OCI-LY1 (cell line): ENCODE results near the gene TET2.

Experiments used
- H2AFZ ChIP-seq: fragments of 200-600 bp; sonication (generic), shearing (Covaris generic); 2 replicates; pipeline ENCODE4 v1.6.0; 2014; ENCODE audit warnings: antibody characterized with exemption, mild to moderate bottlenecking, low read length
- H3F3A ChIP-seq: fragments of 200-600 bp; sonication (generic), shearing (Covaris generic); 2 replicates; pipeline ENCODE4 v1.6.0; 2014; ENCODE audit warnings: mild to moderate bottlenecking, antibody characterized with exemption, low read length, moderate library complexity; ENCODE audit not compliant: insufficient read depth
- H3K27ac ChIP-seq: fragments of 200-600 bp; sonication (generic); 2 replicates; pipeline ENCODE4 v1.5.1; 2014; ENCODE audit warnings: low read length, mixed run types, mild to moderate bottlenecking, low read depth; ENCODE audit not compliant: poor library complexity, severe bottlenecking
- H3K27me3 ChIP-seq: fragments of 200-600 bp; sonication (generic); 2 replicates; pipeline ENCODE4 v1.6.0; 2014; ENCODE audit warnings: antibody characterized with exemption, mild to moderate bottlenecking, low read length, moderate library complexity; ENCODE audit not compliant: insufficient read depth
- H3K36me3 ChIP-seq: fragments of 200-600 bp; sonication (generic); 2 replicates; pipeline ENCODE4 v1.6.1; 2014; ENCODE audit warnings: mild to moderate bottlenecking, antibody characterized with exemption, low read length, moderate library complexity, mixed read lengths; ENCODE audit not compliant: insufficient read depth
- H3K4me1 ChIP-seq: fragments of 200-600 bp; sonication (generic); 2 replicates; pipeline ENCODE4 v1.5.1; 2014; ENCODE audit warnings: mild to moderate bottlenecking, low read length, moderate library complexity; ENCODE audit not compliant: insufficient read depth, severe bottlenecking
- H3K4me2 ChIP-seq: fragments of 200-600 bp; sonication (generic), shearing (Covaris generic); 2 replicates; pipeline ENCODE4 v1.6.1; 2014; ENCODE audit warnings: low read length
- H3K4me3 ChIP-seq: fragments of 200-600 bp; sonication (generic); 2 replicates; pipeline ENCODE4 v1.5.1; 2014; ENCODE audit warnings: low read length, low read depth, mild to moderate bottlenecking, mixed read lengths; ENCODE audit not compliant: poor library complexity, severe bottlenecking
- H3K79me2 ChIP-seq: fragments of 200-600 bp; shearing (Covaris generic); 2 replicates; pipeline ENCODE4 v1.6.1; 2016; ENCODE audit warnings: mixed run types, low read length, mixed read lengths; ENCODE audit not compliant: insufficient read depth
- H3K9ac ChIP-seq: fragments of 200-600 bp; sonication (generic), shearing (Covaris generic); 2 replicates; pipeline ENCODE4 v1.6.1; 2014; ENCODE audit warnings: mild to moderate bottlenecking, low read length, mixed read lengths
- H3K9me2 ChIP-seq: fragments of 200-600 bp; sonication (generic), shearing (Covaris generic); 2 replicates; pipeline ENCODE4 v1.6.1; 2014; ENCODE audit warnings: low read depth, mild to moderate bottlenecking, low read length, mixed read lengths
- H3K9me3 ChIP-seq: fragments of 200-600 bp; shearing (Covaris generic); 2 replicates; pipeline ENCODE4 v1.6.1; 2014; ENCODE audit warnings: low read length, mixed read lengths
- H4K20me1 ChIP-seq: fragments of 200-600 bp; sonication (generic), shearing (Covaris generic); 2 replicates; pipeline ENCODE4 v1.6.0; 2016; ENCODE audit warnings: mild to moderate bottlenecking, low read length; ENCODE audit not compliant: insufficient read depth
- CTCF ChIP-seq: fragments of 200-600 bp; sonication (generic), shearing (Covaris generic); IDR thresholded peaks from 2 replicates; pipeline ENCODE4 v1.5.1; 2017; ENCODE audit warnings: mild to moderate bottlenecking, antibody characterized with exemption, low read length, moderate library complexity, mixed read lengths
- EZH2 ChIP-seq: fragments of 200-600 bp; sonication (generic), shearing (Covaris generic); IDR thresholded peaks from 2 replicates; pipeline ENCODE4 v1.8.0; 2017; ENCODE audit warnings: borderline replicate concordance, mixed run types, mild to moderate bottlenecking, antibody characterized with exemption, low read length, moderate library complexity, mixed read lengths

Gene TET2

GRCh38 chr4:105304085-105304484 is 157.4 kb downstream of the TET2 start:
- Histone ChIP-seq H3K9me3 (no peaks in the 10 kb centered on the region), H3K27ac (no peak overlapping the region), H3K4me2 (no peak overlapping the region), H3K4me1 (peaks cover 3% of the 10 kb centered on the region), H3F3A (no peaks in the 10 kb centered on the region), H3K36me3 (no peaks in the 10 kb centered on the region), H3K9ac (no peak overlapping the region), H3K4me3 (no peak overlapping the region), H2AFZ (no peak overlapping the region), H4K20me1 (no peaks in the 10 kb centered on the region), H3K27me3 (no peaks in the 10 kb centered on the region), H3K9me2 (no peaks in the 10 kb centered on the region), H3K79me2 (no peaks in the 10 kb centered on the region)
- no peak for TF ChIP-seq EZH2
- no peak for TF ChIP-seq CTCF

GRCh38 chr4:105305019-105305836 is 158.6 kb downstream of the TET2 start:
- Histone ChIP-seq H3K4me3 (no peak overlapping the region), H3K36me3 (no peaks in the 10 kb centered on the region), H4K20me1 (no peaks in the 10 kb centered on the region), H3K4me2 (no peak overlapping the region), H3K9ac (no peak overlapping the region), H3K79me2 (no peaks in the 10 kb centered on the region), H3K9me3 (no peaks in the 10 kb centered on the region), H3K9me2 (no peaks in the 10 kb centered on the region), H2AFZ (no peak overlapping the region), H3K27ac (no peak overlapping the region), H3K4me1 (peaks cover 3% of the 10 kb centered on the region), H3K27me3 (no peaks in the 10 kb centered on the region), H3F3A (no peaks in the 10 kb centered on the region)
- TF ChIP-seq EZH2 = no peak
- no peak for TF ChIP-seq CTCF

GRCh38 chr4:105306158-105306781 is 159.6 kb downstream of the TET2 start:
- H3K27me3 ChIP-seq = no peaks in the 10 kb centered on the region
- peaks cover 3% of the 10 kb centered on the region for H3K4me1 ChIP-seq
- H3K9me3 ChIP-seq = no peaks in the 10 kb centered on the region
- H4K20me1 ChIP-seq = no peaks in the 10 kb centered on the region
- H3K9ac ChIP-seq = no peak overlapping the region
- no peaks in the 10 kb centered on the region for H3K79me2 ChIP-seq
- TF ChIP-seq CTCF (no peak), EZH2 (no peak)
- H2AFZ ChIP-seq = no peak overlapping the region
- no peak overlapping the region for H3K27ac ChIP-seq
- no peaks in the 10 kb centered on the region for H3K36me3 ChIP-seq
- H3K4me2 ChIP-seq = no peak overlapping the region; the same call in 1 of the 2 replicates
- no peaks in the 10 kb centered on the region for H3K9me2 ChIP-seq
- no peak overlapping the region for H3K4me3 ChIP-seq
- no peaks in the 10 kb centered on the region for H3F3A ChIP-seq
